Measurements from ENCODE around the gene CELA2A.
"Not testable (repeated sequence)": the region's sequence is repeated elsewhere in the genome, so short reads cannot be mapped to it uniquely, and the experiment has no call there.

The CELA2A gene

GRCh38 chr1:15504436-15504835 lies 47.9 kb downstream of the CELA2A start:
- no peak for DNase-seq

GRCh38 chr1:15506831-15507230 lies 50.3 kb downstream of the CELA2A start:
- no peak for DNase-seq

- DNase-seq: no peak
These were observed 50.7 kb downstream of the CELA2A start for GRCh38 chr1:15507278-15507677.

GRCh38 chr1:15508700-15509487 lies 52.4 kb downstream of the CELA2A start:
- no peak for DNase-seq

- no peak for DNase-seq
These were observed 53.1 kb downstream of the CELA2A start for GRCh38 chr1:15509586-15509985.

GRCh38 chr1:15510611-15511405 lies 54.3 kb downstream of the CELA2A start:
- DNase-seq: no peak

GRCh38 chr1:15513192-15513591 lies 56.7 kb downstream of the CELA2A start:
- DNase-seq: no peak

GRCh38 chr1:15513919-15514318 lies 57.4 kb downstream of the CELA2A start:
- DNase-seq: no peak

GRCh38 chr1:15514557-15514956 lies 58.0 kb downstream of the CELA2A start:
- not testable (repeated sequence) for DNase-seq

- no peak for DNase-seq
These were observed 58.6 kb downstream of the CELA2A start for GRCh38 chr1:15515022-15515663.

GRCh38 chr1:15519625-15520024 lies 63.1 kb downstream of the CELA2A start:
- no peak for DNase-seq

GRCh38 chr1:15521206-15521906 lies 64.8 kb downstream of the CELA2A start:
- DNase-seq: not testable (repeated sequence)

Measured in NCI-H82 (cell line).